GM19438 (cell line): ENCODE data around the gene NCMAP.

Source experiments
- ATAC-seq: cut with Tn5 transposase; IDR thresholded peaks from one replicate; pipeline ENCODE4 v1.9.1; 2021; ENCODE audit warnings: low read depth; ENCODE audit not compliant: unreplicated experiment

The NCMAP gene

DNA sequence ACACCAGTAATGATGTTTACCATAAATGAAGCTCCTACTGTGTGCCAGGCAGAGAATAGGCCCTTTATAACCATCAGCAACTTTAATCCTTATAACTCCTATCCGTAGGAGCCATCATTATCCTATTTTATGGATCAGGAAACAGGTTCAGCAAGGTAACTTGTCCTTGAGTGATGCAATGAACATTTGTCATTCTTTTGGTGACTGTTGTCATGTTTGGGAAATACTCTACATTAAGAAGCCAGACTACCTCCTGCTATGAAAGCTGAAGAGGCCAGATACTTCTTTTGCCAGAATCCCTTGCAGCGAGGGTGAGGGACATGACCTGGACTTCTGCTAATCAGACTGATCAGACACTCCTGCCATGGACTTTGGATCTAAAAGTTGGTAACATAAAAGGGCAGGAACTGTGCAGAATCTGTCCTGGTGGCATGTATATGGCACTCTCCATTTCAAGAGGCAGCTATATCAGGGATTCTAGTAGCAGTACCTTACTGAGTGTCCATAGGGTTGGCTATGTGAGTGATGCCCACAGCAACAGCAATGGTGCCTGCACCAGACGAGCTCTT, 54.1 kb downstream of the NCMAP start:
- ATAC-seq: no peak

- ATAC-seq: no peak
These were observed 63.5 kb downstream of the NCMAP start for GRCh38 chr1:24619376-24619775.

- no peak for ATAC-seq
These were observed 64.8 kb downstream of the NCMAP start for GRCh38 chr1:24620678-24621077.

DNA sequence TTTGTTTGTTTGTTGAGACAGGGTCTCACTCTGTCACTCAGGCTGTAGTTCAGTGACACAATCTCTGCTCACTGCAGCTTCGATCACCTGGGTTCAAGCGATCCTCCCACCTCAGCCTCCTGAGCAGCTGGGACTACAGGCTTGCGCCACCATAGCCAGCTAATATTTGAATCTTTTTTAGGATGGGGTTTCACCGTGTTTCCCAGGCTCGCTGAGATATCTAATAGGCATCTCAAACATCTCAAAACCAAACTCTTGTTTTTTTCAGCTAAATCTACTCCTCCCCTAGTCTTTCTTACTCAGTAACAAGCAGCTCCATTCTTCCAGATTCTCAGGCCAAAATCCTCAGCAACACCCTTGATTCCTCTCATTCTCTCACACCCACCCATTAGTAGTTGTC, 65.2 kb downstream of the NCMAP start:
- no peak for ATAC-seq

DNA sequence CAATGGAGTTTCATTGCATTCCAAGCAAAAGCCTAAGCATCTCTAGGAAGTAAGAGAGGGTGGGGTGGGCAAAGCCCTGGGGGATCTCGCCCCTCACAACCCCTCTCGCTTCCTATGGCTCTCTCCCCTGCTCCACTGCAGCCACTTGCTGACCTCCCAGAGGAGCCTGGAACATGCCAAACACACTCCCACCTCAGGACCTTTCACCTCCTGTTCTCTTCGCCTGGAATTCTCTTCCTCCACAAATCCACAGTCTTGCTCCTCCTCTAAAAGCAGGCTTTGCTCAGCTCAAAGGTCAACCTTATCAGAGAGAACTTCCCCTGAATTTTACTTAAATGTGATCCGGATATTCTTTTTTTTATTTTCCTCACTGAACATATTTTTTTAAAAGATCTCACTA, 66.3 kb downstream of the NCMAP start:
- no peak for ATAC-seq

GRCh38 chr1:24632832-24633175, 76.9 kb downstream of the NCMAP start:
- ATAC-seq: no peak

GRCh38 chr1:24635195-24635843, 79.4 kb downstream of the NCMAP start:
- no peak for ATAC-seq

DNA sequence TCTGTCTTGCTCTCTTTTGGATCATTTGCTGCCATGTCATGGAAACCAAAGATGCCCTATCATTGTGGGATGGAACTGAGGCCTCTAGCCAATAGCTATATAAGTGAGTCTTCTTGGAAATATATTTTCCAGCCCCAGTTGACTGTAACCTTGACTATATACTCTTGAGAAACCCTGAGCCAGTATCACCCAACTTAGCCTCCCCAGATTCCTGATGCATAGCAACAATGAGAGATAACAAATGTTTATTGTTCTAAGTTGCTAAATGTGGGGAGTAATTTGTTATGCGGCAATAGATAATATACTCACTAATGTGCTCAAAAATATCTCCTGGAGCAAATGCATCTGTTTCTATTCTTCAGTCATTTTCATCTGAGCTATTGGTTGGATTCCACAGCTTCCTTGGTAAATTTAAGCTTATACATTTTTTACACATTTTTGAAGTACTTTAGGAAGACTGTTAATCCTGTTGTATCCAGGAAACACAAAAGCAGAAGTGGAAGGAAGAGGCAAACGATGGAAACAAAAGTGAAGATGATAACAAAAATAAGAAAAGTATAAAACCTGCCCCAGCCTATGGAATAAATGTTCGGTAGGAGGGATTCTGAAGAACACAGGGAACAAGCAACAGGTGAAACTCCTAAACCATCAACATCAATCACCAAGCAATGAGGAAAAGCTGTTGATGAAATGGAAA, 80.9 kb downstream of the NCMAP start:
- no peak for ATAC-seq

GRCh38 chr1:24639094-24639493, 83.2 kb downstream of the NCMAP start:
- no peak for ATAC-seq

DNA sequence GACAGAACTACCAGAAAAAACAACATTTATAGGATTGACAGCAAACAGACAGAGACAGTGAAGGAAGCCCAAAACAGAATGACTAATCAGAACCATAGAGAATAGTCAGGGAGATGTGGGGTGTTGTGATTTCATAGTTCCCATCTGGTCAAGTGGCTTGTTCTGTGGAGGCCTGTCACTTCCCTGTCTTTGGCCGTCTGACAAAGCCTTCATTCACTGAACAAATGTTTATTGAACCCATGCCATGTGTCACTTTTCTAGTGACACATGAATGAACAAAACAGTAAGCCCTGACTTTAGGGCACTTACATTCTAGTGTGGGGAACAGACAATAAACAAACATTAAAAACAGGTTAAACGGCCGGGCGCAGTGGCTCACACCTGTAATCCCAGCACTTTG, 84.0 kb downstream of the NCMAP start:
- ATAC-seq: no peak

DNA sequence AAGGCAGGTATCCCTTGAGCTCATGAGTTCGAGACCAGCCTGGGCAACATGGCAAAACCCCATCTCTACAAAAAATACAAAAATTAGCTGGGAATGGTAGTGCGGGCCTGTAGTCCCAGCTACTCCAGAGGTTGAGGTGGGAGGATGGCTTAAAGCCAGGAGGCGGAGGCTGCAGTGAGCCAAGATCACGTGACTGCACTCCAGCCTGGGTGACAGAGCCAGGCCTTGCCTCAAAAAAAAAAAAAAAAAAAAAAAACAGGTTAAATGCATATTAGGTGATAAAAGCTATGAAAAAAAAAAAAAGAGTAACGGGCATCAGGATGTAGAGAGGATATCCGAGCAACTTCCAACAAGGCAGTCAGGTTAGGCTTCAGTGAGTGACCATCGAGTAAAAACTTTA, 84.4 kb downstream of the NCMAP start:
- ATAC-seq: no peak

DNA sequence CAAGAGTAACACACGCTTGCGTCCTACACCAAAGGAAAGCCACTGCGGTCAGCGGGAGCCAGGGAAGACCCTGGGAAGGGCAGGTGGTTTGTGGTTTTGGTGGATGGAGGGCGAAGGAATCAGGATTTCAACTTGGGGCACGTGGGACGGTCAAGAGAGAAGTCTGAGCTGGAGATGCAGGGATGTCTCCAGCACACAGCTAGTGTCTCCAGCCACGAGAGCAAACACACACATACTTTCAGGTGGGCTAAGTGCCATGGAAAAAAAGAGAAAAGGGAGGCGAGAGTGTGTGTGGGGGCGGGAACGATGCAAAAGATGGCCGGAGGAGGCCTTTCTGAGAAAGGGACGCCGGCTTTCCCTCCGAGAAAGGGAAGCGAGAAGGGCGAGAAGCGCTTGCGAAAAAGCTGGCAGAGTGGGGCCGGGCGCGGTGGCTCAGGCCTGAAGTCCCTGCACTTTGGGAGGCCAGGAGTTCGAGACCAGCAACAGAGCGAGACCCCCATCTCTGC, 85.8 kb downstream of the NCMAP start:
- no peak for ATAC-seq

DNA sequence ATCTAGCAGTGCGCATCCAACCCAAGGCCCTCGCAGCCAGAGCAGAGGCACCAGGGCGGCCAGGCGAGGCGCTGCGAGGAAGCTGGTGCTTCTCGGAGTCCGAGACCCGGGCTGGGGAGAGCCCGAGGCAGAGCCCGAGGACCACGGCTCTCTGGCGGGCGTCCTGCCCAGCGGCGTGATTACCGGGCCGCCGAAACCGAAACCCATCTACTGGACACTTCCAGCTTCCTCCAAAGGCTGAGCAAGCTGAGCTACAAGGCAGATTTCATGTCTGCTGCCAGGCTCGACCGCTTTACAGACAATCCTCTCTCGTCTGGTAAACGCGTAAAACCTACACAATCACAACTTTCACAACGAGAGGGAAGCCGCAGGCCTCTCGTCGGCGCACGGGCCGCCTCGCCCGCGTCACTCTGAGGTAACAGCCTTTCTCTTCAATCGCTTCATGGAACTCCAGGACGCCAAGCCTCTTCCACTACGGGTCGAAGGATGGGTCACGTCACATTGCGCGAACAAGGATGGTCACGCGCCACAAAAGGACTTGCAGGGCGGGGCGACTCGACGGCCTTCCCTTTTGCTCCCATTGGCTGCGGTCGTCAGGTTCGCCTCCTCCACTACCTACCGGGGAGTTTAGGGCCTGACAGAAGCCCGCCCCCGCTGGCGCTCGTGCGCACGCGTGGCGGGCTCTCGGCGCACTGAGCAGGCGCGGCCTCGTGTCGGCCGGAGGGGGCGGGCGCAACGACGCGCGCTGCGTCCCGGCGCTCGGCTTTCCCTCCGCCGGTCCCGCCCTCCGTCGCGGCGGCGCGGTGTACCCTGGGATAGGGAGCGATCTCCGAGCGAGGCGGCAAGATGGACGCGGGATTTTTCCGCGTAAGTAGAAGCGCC, 86.8 kb downstream of the NCMAP start, which contains the start of gene SRRM1:
Gene SRRM1, plus strand, starts transcription at position 822 of the 882 bp plus-strand sequence. Its CDS starts 25 bp downstream, at position 847.
- peak; percentile 89 for ATAC-seq

DNA sequence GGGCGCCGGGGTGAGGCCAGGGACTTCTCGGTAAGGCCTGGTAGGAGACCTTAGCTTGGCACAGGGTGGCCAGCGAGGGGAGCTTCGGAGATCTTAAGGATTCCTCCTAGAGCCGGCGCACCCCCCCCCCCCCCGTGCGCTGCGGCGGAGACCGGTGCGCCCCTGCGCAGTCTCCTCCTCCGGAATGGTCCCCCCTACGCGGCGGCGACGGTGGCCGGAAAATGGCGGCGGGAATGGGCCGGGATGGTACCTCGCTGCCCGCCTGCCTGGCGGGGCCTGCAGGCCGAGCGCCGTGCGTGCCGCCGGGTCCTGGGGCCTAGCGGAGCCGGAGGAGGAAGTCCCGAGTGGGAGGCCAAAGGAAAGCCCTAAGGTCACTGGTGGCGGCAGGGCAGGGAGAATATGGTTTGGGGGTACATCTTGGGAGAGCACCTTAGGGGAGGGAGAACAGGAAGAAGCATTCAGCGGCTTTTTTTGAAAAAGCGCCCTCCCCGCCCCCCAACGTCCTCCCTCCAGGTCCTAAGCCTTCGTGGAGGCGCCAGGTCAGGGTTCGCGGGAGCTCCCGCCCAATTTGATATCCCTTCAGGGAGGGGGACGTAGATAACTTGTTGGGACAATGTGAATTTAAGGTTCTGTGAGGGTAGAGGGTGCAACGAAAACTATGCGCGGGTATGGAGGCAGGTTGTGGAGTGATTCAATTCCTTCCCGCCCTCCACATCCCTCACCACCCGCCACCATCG, 87.6 kb downstream of the NCMAP start:
- ATAC-seq: peak; percentile 6

- ATAC-seq: no peak
These were observed 88.2 kb downstream of the NCMAP start for GRCh38 chr1:24644100-24644384.

DNA sequence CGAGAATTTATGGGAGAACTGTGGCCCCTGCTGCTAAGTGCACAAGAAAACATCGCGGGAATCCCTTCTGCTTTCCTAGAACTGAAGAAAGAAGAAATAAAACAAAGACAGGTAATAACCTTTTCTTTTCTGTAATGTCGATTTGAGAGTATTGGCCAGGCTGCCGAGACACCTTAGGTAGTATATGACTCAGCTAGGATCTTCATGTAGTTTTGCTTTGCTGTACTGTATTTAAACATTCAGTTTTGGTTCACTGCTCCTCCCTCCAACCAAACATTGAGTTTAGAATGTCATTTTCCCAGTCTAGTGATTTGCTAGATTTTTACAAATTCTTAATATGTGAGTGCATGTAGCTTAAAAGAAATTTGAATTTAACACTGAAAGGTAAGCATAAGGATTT, 93.0 kb downstream of the NCMAP start:
- ATAC-seq: no peak

DNA sequence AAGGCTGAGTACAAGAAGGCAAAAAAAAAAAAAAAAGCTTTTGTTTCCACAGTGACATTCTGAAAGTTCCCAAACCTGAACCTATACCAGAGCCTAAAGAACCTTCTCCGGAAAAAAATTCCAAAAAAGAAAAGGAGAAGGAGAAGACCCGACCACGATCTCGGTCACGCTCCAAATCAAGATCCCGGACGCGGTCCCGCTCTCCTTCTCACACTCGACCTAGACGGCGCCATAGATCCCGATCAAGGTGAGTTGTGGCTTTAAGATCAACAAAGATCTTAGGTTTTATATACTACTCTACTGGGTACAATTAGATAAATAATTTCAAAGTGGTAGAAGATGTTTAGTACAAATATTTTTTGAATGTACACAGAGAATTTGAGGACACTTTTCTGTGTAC, 96.5 kb downstream of the NCMAP start:
- no peak for ATAC-seq

DNA sequence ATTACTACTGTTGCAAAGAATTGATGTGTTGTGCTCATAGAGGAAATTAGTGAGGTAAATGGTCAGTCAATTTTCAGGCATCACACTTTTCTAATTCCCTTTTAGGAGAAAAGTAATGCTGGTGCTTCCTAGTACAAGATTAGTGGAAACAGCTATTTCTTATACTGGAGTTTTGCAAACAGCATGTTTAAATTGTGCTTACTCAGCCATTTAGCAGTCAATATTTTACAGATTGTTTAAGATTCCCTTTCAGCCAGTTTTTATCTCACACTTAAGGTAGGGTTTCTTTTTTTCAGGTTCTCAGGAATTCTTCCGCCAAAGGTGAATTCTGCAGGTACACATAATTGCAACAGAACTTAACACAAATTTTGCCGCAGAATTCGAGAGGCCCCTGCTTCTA, 98.1 kb downstream of the NCMAP start:
- no peak for ATAC-seq

- no peak for ATAC-seq
These were observed 100.2 kb downstream of the NCMAP start for GRCh38 chr1:24656046-24656445.

DNA sequence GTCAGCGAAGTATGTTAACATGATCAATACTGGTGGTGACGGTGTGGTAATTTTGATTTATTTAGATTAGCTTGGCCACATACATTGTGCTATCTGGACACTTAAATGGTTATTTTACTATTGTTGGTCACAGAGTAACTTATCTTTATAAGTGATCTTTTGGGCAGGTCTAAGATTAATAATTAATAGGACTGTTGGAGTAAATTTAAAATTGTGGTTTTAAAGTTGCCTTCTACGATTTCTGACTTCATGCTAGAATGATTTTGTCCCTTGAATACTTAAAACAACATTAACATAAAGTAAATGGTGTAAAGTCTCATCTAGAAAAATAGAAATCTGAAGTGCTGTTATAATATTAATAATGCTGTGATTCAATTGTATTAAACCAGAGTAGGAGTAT, 101.9 kb downstream of the NCMAP start:
- no peak for ATAC-seq
